Nephron (organoid): ENCODE measurements around the gene CYBA.

Experiments used
- H3K27ac Mint-ChIP-seq, 3 experiments: 2 replicates each; pipeline ENCODE4 v1.8.0; 2020; ENCODE audit warnings: mixed read lengths in 3 of 3, mild to moderate bottlenecking in 2 of 3, moderate library complexity in 1 of 3
- H3K27me3 Mint-ChIP-seq: 2 replicates; pipeline ENCODE4 v1.8.0; 2021; ENCODE audit warnings: low read depth, mild to moderate bottlenecking, moderate library complexity, mixed read lengths
- H3K36me3 Mint-ChIP-seq: 2 replicates; pipeline ENCODE4 v1.8.0; 2020; ENCODE audit warnings: low read depth, mixed read lengths
- H3K4me1 Mint-ChIP-seq: 2 replicates; pipeline ENCODE4 v1.8.0; 2020; ENCODE audit warnings: mixed read lengths
- H3K4me3 Mint-ChIP-seq, 3 experiments: 2 replicates each; pipeline ENCODE4 v1.8.0; 2020; ENCODE audit warnings: mild to moderate bottlenecking in 3 of 3, mixed read lengths in 3 of 3, moderate library complexity in 2 of 3
- H3K9me3 Mint-ChIP-seq: 2 replicates; pipeline ENCODE4 v1.8.0; 2020; ENCODE audit warnings: mixed read lengths
- TF ChIP-seq, protein P1 (sequence below), 3 experiments: fragments of 200-600 bp; sonication (generic); IDR thresholded peaks; one replicate each; pipeline ENCODE4 v1.5.0; 2021; ENCODE audit warnings: antibody characterized with exemption in 3 of 3; ENCODE audit not compliant: unreplicated experiment in 3 of 3

CYBA gene

DNA sequence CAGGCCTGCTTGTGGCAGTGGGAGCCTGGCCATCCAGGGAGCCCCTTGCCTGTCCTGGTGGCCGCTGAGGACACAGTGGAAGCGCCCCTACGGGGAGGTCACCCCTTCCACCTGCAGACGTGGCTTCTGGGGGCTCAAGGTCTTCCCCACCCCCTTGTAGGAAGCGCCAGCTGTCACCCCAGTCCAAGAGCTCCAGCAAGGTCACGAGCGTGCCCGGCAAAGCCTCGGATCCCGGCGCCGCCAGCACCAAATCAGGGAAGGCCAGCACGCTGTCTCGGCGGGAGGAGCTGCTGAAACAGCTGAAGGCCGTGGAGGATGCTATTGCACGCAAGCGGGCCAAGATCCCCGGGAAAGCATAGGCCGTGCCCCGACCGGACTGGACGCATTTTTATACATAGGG lies 19.9 kb downstream of the CYBA start:
- Mint-ChIP-seq H3K36me3 (peaks cover 40% of the 10 kb centered on the region), H3K27me3 (peaks cover 10% of the 10 kb centered on the region), H3K9me3 (no peaks in the 10 kb centered on the region), H3K4me3 (no peak overlapping the region), H3K27ac (no peak overlapping the region), H3K4me1 (no peaks in the 10 kb centered on the region)
- TF ChIP-seq, protein P1, sequence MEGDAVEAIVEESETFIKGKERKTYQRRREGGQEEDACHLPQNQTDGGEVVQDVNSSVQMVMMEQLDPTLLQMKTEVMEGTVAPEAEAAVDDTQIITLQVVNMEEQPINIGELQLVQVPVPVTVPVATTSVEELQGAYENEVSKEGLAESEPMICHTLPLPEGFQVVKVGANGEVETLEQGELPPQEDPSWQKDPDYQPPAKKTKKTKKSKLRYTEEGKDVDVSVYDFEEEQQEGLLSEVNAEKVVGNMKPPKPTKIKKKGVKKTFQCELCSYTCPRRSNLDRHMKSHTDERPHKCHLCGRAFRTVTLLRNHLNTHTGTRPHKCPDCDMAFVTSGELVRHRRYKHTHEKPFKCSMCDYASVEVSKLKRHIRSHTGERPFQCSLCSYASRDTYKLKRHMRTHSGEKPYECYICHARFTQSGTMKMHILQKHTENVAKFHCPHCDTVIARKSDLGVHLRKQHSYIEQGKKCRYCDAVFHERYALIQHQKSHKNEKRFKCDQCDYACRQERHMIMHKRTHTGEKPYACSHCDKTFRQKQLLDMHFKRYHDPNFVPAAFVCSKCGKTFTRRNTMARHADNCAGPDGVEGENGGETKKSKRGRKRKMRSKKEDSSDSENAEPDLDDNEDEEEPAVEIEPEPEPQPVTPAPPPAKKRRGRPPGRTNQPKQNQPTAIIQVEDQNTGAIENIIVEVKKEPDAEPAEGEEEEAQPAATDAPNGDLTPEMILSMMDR (IDR thresholded peaks at IDR 0.05; ENCODE audit: unreplicated experiment in 3 of 3) = no peak

GRCh38 chr16:88630433-88630832 lies 20.4 kb downstream of the CYBA start:
- H3K27ac Mint-ChIP-seq = no peak overlapping the region
- H3K27me3 Mint-ChIP-seq = peaks cover 7% of the 10 kb centered on the region
- H3K36me3 Mint-ChIP-seq = peaks cover 40% of the 10 kb centered on the region
- no peaks in the 10 kb centered on the region for H3K9me3 Mint-ChIP-seq
- H3K4me1 Mint-ChIP-seq = no peaks in the 10 kb centered on the region
- TF ChIP-seq, protein P1 (IDR thresholded peaks at IDR 0.05; ENCODE audit: unreplicated experiment in 3 of 3) = no peak
- no peak overlapping the region for H3K4me3 Mint-ChIP-seq

- peaks cover 40% of the 10 kb centered on the region for H3K36me3 Mint-ChIP-seq
- no peak overlapping the region for H3K27ac Mint-ChIP-seq
- no peak overlapping the region for H3K4me3 Mint-ChIP-seq
- TF ChIP-seq, protein P1 (IDR thresholded peaks at IDR 0.05; ENCODE audit: unreplicated experiment in 3 of 3) = no peak
- H3K9me3 Mint-ChIP-seq = no peaks in the 10 kb centered on the region
- H3K4me1 Mint-ChIP-seq = no peaks in the 10 kb centered on the region
- peaks cover 7% of the 10 kb centered on the region for H3K27me3 Mint-ChIP-seq
Measured at GRCh38 chr16:88629835-88630234, 21.0 kb downstream of the CYBA start.

DNA sequence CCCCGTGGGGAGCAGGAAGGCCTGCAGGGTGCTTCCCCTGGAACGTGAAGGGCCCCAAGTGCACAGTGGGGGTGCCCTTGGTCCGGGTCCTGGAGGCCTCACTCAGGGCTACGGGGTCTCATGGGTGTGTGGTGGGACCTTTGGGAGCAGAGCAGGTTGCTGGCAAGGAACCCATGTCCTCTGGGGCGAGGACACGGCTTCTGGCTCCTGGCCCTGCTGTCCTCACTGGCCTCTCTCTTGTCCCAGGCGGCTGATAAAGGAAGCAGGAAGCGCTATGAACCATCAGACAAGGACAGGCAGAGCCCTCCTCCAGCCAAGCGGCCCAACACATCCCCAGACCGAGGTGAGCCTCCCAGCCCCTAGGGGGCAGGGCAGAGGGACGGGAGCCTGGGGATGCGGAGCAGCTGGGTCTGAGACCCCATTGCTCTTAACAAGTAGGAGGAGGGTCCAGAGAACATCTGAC lies 22.3 kb downstream of the CYBA start:
- H3K27ac Mint-ChIP-seq = no peak overlapping the region
- TF ChIP-seq, protein P1 (IDR thresholded peaks at IDR 0.05; ENCODE audit: unreplicated experiment in 3 of 3) = peak; percentile 18 to 35 (median 20)
- H3K9me3 Mint-ChIP-seq = no peaks in the 10 kb centered on the region
- H3K4me3 Mint-ChIP-seq = no peak overlapping the region
- H3K27me3 Mint-ChIP-seq = peaks cover 5% of the 10 kb centered on the region
- H3K4me1 Mint-ChIP-seq = no peaks in the 10 kb centered on the region
- peaks cover 40% of the 10 kb centered on the region for H3K36me3 Mint-ChIP-seq

DNA sequence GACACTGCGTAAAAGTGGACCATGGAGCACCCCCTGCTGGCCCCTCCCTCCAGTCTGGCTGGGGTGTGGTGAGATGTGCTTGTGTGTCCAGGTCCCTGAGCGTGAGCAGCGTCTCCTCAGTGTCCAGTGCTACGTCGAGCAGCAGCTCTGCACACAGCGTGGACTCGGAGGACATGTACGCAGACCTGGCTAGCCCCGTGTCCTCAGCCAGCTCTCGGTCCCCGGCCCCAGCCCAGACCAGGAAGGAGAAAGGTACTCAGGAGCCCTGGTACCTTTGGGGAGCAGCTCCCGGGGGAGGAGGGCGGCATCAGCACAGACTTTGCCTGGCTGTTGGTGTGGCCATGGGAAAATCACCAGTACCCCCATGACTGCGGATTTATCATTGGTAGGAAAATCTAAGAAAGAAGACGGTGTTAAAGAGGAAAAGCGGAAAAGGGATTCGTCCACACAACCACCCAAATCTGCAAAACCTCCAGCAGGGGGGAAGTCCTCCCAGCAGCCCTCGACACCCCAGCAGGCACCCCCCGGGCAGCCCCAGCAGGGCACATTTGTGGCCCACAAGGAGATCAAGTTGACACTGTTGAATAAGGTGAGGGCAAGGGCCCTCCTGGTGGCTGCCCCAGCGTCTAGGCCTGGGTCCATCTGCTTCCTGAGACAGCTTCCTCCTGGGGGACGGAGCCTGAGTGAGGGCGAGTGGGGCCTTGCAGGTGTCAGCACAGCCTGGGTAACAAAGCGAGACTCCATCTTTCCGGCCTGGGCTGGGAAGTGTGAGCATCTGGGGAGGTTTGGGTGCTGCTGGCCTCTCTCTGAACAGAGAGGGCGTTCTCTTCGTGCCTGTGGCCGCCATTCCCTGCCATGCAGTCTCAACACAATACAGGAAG lies 23.1 kb downstream of the CYBA start:
- H3K27me3 Mint-ChIP-seq = no peaks in the 10 kb centered on the region
- peaks cover 45% of the 10 kb centered on the region for H3K36me3 Mint-ChIP-seq
- no peaks in the 10 kb centered on the region for H3K4me1 Mint-ChIP-seq
- TF ChIP-seq, protein P1 (IDR thresholded peaks at IDR 0.05; ENCODE audit: unreplicated experiment in 3 of 3) = no peak
- H3K9me3 Mint-ChIP-seq = no peaks in the 10 kb centered on the region
- no peak overlapping the region for H3K27ac Mint-ChIP-seq
- no peak overlapping the region for H3K4me3 Mint-ChIP-seq

- Mint-ChIP-seq H3K4me3 (no peak overlapping the region), H3K36me3 (peaks cover 47% of the 10 kb centered on the region), H3K27me3 (no peaks in the 10 kb centered on the region), H3K9me3 (no peaks in the 10 kb centered on the region), H3K4me1 (no peaks in the 10 kb centered on the region), H3K27ac (no peak overlapping the region)
- TF ChIP-seq, protein P1 (IDR thresholded peaks at IDR 0.05; ENCODE audit: unreplicated experiment in 3 of 3) = no peak
Measured at GRCh38 chr16:88626646-88627045, 24.2 kb downstream of the CYBA start.
